ENCODE data around the gene ZNF831.

ZNF831 gene

DNA sequence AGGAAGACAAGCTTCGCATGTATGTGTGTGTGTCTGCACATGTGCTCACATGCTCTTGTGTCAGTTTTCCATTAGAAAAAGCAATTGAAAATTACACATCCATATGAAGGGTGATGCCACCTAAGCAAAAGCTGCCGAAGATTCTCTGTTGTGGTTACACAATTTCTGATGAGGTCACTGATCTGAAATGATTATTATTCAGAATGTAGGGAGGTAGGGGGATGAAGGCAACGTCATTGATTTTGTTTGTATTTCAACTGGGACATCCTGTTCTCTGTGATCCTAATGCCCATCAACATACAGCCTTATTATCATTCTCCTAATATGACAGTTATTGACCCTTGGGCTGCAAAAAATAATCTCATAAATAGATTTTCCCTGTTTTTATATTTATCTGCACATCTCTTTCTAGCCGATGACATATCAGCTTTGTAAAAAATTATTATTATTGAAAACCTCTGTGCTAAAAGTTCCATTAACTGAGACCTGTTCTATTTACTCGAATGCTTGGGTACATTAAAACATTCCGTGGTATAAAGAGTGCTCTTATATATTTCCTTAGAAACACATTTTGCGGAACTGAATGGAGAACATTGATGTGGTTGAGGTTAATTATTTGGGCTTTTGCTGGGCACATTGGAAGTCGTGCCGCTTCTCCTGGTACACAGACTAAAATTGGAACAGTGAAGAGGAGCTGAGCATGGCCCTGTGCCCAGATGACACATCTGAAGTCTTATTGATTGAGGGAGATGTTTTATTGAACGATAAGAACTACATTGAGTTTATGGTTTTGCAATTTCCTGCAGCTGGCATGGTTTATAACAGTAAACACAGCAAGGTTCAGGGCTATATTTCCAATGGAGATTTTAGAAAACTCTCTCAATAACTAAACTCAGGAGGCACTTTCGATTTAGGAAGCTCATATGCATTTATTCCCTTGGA, 51.3 kb downstream of the ZNF831 start:
- no peak for DNase-seq (ENCODE audit: low read depth)

DNA sequence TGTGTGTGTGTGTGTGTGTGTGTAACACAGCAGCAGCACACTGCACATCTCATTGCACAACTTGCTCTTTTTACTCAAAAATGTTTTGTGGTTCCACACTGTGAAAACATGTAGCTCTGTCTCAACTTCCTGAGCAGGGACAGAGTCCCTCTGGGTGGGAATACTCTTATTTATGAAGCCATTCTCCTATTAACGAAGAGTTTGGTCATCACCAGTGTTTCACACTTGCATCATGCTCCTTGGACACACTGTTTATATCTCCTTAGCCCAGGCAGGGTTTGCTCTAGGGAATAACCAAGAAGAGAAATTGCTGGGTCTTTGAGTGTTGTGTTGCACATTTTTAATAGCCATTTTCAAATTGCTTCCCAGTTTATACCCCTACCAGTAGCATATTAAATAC, 53.6 kb downstream of the ZNF831 start:
- DNase-seq (ENCODE audit: low read depth) = no peak

DNA sequence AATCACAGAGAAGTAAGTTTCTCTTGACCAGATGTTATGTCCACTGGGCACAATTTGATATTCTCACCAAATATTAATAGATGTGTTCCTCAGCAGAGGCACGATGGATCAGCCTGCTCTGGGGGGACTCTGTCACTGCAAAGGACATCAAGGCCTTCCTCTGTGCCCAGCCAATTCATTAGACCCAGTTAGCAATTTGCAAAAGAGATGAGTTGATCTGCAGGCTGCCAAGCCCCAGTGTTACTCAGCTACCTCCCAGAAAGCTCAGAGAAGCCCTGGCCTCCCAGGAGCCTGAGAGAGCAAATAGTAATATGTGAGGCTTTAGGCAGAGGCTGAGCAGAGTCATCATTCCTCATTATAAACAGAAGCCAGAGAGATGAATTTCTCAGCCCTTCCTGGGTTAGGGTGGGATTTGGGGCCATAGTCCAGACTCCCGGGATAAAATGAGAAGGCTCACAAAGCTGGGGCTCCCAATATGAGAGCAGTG, 54.2 kb downstream of the ZNF831 start:
- DNase-seq (ENCODE audit: low read depth) = no peak

DNA sequence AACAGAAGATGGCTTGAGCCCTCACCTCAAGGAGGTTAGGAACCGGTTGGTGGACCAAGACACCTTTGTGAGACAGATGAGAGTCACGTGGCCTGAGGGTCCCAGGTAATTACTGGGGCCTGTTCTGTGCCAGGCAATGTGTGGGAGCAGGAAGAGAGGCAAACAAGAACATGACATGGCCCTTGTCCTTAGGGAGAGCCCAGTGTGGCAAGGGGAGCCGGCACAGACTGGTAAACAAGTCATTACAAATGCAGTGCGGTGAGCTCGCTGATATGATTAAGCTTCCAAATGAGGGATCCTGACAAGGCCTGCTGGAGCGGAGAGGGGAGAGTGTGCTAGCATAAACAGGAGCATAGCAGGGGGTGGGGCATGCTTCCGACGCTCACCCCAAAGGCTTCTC, 55.6 kb downstream of the ZNF831 start:
- no peak for DNase-seq (ENCODE audit: low read depth)

DNA sequence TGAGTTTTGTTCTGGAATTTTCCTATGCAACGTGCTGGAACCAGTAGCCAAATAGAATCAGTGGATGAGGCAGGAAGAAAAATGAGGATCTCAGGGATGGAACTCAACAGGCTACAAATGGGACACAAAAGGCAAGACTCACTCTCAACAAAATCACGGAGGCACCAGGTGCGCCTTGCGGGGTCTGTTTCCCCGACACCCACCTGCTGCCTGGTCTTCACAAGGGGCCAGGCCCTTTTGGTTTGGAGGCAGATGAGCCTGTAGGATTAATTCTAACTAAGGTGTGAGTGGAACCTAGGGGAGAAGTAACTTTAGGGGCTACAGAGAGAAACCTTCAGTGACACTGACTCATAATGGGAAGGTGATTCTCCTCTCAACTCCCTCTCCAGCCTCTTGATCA, 56.5 kb downstream of the ZNF831 start:
- no peak for DNase-seq (ENCODE audit: low read depth)

DNA sequence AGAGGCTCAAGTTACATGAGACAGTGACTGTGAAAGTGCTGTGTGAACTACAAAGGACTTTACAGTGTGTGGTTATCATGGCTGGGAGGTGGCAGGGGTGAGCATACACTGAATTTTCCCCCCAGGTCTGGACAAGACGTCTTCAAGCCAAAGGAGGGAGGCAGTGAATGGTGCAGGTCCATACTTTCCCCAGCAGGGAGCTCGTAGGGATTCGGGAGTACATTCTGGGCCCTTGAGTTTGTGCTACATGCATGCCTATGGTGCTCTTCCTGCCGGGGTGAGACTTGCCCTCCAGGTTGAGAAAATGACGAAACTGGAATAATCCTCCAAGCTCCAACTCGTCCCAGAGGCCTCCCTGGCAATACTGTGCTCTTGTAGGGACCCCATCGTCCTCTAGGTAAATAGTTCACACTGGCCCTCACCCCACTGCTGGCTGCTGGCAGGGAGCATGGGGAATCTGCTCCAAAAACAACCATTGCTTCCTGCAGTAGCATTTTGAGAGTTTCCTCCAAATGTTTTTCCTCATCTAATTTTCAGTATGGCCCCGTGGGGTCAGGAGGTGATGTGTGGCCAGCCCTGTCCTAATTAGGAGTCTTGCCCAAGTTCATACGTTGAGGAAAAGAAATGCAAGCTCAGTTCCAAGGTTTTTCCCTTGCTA, 57.6 kb downstream of the ZNF831 start:
- DNase-seq (ENCODE audit: low read depth) = no peak

DNA sequence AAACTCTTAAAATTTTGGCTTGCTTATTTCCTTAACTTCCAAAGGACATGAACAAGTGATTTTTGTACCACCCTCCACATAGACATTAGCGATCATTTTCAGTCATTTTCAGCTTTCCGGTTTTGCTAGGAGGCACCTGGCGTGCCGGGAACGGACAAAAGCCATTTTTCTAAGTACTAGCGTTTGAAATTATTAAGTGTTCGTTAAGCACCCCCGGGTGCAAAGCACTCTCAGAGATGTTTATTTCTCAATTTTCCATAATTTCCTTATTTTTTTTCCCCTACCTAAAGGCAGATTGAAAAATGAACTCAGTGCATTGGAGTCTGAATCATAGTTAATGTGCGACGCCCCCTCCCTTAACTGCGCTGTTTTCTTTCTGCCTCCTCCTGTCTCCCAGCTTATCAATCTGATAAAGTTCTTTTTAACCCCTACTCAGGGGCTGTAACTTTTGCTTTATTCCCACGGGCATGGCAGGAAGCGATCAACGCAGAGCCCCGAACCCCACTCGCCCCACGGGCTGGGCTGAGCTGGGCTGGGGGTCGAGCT, 58.2 kb downstream of the ZNF831 start:
- DNase-seq (ENCODE audit: low read depth) = no peak

DNA sequence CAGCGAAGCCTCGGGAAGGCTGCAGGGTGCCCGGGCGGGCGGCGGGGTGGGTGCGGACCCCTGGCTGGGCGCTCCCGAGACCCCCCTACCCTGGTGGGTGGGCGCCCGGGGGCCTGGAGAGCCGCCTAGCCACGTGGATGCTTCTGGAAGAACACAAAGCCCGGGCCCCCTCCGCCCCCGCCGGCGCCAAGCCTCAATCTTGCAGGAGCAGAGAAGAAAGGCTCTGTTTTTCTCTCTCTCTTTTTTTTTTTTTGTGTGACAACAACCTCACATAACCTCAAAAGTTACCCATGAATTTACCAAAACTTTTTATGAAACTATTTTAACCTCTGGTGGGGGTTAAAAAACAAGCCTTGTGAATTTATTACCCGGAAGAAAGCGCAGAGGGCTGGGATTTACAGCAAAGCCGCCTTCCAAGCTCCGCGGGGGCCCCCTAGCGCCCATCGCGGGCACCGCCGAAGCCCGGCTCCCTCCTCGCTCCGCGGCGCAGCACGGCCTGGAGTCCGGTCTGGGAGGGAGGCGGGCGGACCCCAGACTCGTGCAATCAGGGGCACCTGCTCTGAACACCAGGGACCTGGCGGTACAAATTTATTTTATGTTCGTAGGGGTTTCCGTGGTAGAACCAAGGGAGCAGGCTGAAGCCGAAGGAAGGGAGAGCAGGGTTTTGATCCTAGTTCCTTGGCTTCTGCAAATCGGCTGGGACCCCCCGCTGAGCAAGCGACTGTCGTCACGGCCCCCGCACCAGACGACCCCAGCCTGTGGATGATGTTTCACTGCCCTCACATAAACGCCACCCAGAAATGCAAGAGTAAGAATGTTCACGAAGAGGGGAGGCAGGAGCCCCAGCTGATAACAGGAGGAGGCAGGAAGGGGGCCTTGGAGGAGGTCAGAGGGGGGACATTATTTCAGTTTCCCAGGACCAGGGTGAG, 58.9 kb downstream of the ZNF831 start:
- no peak for DNase-seq (ENCODE audit: low read depth)

DNA sequence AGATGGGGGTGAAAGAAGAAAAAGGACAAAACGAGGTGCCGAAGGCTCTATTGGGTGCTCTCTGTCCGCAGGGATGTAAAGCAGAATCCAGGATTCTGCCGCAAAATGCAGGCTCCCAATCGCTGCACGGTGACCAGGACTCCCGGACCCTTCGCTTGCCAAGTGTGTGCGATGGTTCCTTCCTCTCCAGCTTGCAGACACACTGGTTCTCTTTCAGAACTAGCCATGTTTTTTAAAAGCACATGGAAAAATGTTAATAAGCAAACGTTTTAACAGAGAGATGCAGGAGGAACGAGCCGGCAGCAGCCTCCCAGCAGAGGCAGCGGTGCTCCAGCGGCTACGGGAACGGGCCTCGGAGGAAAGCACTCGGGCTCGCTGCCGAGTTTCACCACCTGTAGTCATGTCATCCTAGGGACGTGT, 59.6 kb downstream of the ZNF831 start:
- no peak for DNase-seq (ENCODE audit: low read depth)

DNA sequence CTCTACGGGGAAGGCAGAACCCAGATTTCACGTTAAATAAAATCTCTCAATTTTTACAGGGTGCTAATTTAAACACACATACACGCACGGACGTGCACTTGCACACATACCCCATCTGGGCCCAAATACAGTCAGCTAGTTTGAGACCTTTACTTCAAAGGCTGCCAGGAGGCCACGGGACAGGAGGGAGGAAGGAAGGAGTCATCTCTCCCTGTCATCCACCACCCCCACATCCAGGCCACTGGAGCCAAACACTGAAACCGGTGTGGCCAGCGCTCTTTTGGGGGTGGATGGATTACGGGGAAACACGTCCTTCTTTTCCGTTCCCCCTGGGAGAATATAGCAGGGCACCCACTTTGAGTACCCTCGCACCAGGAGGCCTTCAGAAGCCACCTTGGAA, 60.1 kb downstream of the ZNF831 start:
- DNase-seq (ENCODE audit: low read depth) = no peak

DNA sequence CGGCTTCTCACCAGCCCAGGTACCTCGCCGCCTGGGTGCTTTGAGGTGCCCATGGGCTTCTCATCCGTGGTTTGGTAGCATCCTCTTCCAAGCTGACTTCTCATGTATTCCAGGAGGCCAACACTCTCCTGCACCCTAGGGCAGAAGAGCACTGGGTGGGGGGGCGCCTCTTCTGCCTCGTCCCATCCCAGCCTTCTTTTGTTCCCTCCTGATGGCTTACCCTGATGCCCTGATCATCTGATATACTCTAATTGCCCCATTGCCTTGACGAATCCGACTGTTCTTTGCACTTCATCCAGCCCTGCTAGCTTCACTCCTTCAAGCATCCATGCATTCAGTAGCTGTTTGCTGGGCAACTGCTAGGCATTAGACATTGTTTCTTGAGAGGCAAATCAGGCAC, 60.6 kb downstream of the ZNF831 start:
- DNase-seq (ENCODE audit: low read depth) = no peak

DNA sequence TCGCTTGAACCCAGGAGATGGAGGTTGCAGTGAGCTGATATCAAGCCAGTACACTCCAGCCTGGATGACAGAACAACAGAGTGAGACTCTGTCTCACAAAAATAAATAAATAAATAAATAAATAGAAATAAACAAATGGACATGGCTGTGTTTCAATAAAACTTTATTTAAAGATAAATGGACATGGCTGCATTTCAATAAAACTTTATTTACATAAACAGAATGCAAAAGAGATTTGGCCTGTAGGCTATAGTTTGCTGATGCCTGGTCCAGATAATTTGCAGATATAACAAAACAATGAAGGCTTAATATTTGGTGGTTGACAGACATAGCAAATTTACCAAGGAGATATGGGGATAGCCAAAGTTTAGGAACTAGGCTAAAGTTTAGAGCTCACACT, 66.8 kb downstream of the ZNF831 start:
- DNase-seq (ENCODE audit: low read depth) = no peak

DNA sequence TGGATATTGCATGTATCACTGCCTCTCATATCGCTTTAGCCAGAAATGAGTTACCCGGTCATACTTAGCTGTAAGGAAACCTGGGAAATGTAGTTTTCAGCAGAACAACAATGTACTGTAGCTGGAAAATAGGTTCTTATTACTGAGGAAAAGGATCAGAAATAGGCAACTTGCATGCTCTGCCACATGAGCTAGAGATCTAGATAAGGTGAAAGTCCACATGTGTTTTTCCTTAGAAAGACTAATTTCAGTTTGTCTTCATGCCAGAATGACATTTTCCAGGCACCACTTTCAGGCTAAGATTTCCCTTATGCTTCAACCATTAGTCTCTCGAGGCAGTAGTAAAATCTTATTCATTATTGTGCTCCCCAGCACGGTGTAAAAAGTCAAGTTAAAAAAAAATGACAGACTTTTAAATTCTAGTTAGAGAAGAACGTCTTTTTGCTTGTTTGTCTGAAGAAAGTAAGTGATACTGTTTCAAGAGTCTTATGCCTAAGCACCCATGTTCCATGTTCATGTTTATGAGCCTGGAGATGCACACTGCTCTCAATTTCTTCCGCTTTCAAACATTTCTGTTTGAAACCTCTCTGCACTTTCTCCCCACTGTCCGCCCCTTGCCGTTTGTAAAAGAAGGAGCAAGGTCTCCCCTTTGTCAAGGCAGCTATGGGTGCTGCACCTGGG, 67.6 kb downstream of the ZNF831 start:
- DNase-seq (ENCODE audit: low read depth) = no peak

DNA sequence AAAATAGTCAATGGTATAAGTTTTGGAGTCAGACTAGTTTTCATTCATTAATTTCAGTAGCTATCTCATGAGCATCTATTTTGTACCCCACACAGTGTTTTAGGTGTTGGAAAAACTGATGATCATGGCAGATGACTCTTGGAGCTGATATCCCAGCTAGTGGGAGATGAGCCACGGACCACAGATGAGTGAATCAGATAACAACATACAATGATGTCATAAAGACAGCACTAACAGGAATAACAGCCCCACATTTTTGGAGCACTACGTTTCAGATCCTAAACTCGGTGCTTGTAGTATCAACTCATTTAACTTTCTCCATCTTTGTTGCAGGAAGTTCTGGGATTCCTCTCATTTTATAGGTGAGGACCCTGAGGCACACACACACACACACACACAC, 69.0 kb downstream of the ZNF831 start:
- DNase-seq (ENCODE audit: low read depth) = no peak

DNA sequence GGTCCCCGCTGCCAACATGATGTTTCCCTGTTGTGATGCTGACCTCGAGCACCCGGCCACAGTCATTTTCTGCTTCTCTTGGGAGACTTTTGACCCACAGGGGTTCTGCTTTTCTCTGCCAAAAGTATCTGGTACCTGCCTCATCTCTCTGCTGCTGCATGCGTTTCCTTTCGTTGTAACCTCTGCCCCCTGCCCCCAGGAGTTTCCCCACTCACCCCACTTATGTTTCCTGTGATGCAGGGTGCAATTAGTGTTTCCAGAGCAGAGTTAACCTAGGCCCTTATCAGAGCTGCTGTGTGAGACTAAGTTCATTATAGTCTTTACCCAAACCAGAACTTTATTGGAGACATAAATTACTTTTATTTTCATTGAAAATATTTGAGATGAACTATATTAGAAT, 71.6 kb downstream of the ZNF831 start:
- DNase-seq (ENCODE audit: low read depth) = no peak

DNA sequence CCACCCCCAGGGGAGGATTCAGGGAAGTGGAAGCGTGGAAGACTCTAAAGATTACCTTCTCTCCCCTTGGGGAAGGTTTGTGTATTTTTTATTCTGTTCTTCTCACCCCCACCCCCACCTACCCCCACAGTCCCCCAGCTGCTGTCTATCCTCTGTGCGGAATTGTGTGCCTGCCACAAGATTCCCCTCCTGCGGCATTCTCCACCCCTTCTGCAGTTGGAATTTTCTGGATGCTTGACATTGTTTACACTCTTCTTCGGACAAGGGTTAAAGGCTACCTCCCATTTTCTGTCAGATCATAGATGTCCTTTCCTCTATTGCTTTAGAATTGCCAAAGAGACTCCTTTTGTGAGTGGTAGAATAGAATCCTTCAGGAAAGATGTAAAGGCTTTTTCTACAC, 76.4 kb downstream of the ZNF831 start:
- no peak for DNase-seq (ENCODE audit: low read depth)

DNA sequence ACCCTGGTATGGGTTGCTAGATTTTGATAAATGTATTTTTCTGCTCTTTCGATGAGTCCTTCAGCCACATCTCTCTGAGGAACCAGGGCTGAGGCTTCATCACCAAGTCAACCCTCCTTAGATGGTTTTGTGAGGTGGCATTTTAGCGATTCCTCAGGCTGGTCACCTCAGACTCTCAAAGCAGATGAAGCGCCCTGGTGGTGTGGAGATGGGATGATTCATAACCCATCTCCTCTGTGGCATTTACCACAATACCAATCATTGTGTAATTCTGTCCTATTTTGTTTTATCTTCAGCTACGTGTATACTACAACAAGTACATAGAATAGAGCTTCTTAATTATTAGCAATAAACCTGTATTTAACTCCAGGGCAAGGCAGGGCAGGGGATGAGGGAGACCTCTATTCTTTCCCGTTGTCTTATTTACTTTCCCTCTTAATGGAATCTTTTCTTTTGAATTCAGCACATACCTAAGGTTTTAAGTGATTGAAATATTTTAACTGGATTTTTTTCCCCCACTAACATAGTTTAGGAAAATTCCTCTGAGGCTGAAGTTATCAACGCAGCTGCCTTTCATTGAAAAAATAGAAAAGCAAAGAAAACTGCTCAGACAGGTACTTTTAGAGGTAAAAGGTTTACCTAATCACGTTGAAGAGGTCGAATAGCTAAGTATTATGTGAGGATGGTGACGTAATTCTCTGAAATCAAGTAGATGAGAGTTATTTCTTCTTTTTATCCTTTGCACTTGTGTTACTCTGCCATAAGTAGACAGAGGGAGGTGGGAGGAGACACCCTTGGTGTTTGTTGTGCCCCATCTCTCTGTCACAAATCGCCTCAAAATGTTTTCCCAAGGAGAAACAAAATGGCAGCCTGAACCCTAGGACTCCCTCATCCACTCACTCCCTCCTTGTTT, 79.3 kb downstream of the ZNF831 start:
- no peak for DNase-seq (ENCODE audit: low read depth)

DNA sequence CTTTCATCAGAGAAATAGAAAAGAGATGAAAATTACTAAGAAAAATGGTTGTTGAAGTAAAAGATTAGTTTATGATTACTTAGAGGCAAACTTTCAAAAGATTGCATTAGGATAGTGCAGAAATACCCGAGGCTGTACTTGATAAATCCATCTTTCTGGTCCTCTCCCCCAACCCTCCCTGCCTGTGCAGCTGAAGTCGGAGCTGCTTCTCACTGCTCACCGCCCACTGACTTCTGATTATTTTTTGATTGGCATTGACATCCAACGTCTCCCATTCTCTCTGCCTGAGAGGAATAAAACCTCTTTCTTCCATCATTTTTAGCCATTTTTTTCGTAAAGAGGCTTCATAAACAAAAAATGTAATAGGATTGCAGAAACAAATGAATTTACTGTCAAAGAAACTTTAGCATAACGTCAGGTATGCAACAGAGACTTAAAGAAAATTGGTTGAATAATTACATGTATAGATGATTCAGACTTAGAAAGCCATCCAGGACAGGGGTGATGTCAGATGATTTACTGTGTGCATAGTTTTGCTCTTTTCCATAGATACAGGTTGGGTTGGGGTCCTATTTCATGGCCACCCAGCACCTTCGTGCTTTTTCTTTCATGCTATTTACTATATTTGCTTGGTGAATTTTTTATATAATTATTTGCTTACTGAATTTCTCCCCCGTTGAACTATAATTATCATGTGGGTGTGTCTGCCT, 83.2 kb downstream of the ZNF831 start:
- DNase-seq (ENCODE audit: low read depth) = no peak
